ENCODE results near the gene PSMD1.

DNA sequence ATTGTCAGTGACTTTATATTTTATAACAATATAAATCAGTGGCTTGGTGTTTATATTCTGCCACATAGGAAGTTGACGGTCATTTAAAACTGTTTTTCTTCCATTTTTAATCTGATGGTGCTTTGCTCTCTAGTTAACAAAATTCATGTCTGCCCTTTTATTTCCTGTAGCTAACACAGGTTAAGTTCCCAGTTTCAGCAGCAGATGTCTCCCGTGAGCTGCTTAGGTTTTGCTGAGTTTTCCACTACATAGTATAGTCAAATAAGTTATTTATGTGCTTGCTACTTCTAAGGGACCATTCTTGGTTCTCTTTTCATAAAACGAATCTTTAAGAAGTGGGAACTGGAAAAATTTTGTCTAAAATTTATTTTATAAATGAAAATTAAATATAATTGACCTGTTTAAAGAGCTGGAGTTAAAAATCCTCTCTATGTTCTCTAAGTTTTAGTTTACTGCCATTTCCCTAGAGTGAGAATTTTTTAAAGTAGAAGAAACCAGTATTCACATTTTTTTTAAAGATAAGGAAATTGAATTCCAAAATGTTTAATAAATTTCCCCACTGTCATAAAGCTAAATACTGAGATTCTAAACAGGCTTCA lies 47.5 kb downstream of the PSMD1 start:
- TF ChIP-seq CTCF (conservative IDR thresholded peaks at IDR 0.05): peak; percentile 81
- TF ChIP-seq ZFX (IDR thresholded peaks at IDR 0.05): no peak

All from C4-2B (cell line).